Forelimb muscle (tissue), 1 donor: Measurements from ENCODE around the gene ADAM10. TPM values are rescaled to one million over a fixed set of nuclear protein-coding genes. Genes with fewer than 3 reads are reported as not detected.

Experiments
- DNase-seq: peaks from one replicate; pipeline ENCODE4 v3.0.0-alpha.2; 2013; ENCODE audit warnings: low read depth
- polyA plus RNA-seq: library from polyadenylated mRNA; unstranded; fragments of 120-200 nt; gene quantifications from one replicate; pipeline ENCODE4 v1.2.1, GENCODE V29; 2013; ENCODE audit not compliant: insufficient read length

Gene ADAM10
- polyA plus RNA-seq, 1 donor = 80.6 TPM

DNA sequence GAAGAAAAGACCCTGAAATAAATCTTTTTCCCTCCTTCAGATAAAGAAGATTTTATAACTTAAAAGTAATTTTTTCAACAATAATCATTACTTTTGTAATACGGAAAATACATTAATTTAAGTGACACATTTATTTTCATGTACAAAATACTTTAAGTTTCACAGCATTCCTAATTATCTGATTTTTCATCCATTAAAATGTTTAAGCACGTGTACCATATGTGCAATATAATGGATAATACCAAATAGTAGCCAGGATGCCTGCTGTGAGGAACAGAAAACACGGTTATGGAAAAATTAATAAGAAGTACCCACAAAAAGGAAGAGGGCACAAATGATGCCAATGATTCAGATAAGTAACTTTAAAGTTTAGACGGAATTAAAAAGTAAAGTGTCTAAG, 33.5 kb downstream of the ADAM10 start:
- no peak for DNase-seq

DNA sequence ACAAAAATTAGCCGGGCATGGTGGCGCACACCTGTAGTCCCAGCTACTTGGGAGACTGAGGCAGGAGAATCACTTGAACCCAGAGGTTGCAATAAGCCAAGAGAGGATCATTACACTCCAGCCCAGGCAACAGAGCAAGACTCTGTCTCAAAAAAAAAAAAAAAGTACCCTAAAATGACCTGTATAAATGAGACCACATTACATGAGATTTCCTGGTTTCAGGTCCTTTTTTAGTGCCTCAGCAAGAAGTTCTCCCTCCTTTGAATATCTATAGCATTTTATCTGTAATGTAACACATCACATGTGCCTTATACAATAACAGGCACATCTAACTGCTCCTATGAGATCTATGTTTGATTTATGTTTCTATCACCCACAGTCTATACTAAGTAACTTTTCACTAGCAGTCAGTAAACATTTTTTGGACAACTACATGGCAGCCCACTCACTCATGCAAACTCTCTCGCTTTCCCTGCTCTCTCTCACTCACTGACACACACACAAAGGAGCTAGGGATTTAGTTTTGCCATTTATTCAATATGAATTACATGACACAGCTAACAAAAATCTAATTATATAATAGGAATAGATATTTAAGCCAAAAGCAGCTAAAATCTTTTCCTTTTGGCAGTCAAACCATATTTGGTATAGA, 34.1 kb downstream of the ADAM10 start:
- DNase-seq = no peak

- DNase-seq = no peak
Observed at GRCh38 chr15:58710701-58711100, 38.8 kb downstream of the ADAM10 start.

- no peak for DNase-seq
Observed at GRCh38 chr15:58707397-58707796, 42.1 kb downstream of the ADAM10 start.

DNA sequence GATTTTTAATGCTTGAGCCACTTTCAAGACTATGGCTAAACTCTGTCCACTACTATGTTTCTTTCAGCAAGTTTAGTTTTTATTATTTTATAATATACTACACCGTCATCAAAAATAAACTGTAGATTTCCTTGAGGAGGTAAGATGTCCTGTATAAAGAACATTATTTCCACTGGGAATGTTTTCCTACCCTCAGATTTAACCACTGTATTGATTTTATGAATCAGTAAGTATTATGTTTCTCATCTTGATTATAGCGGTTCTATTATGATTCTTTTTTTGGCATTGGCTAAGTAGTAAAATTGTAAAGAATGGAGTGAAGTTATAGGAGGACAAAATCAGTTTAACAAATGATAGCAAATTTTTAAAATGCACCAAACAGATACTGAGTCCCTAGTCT, 44.4 kb downstream of the ADAM10 start:
- no peak for DNase-seq

DNA sequence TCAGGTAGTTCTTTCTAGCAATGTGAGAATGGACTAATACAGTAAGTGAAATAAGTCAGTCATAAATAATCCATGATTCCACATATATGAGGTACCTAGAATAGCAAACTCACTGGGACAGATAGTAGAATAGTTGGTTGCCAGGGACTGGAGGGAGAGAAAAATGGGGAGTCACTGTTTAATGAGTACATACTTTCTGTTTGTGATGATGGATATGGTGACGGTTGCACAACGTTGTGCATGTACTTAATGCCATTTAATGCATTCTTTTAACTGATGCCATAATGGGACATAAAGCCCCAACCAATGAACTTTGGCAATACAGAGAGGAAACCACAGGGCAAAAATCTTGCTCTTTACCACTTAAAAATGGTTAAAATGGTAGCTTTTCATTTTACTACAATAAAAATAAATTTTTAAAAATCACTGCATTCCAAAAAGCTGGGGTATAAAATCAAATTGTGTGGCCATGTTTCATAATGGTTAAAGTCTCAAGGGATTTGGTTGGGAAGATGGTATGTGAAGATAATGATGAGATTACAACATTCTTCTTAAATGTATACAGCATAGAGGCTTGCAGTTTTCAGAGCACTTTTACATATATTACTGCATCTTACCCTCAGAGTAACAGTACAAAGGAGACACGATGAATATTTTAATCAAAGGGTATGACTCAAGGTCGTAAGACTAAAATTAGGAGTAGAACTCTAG, 45.2 kb downstream of the ADAM10 start:
- no peak for DNase-seq

DNA sequence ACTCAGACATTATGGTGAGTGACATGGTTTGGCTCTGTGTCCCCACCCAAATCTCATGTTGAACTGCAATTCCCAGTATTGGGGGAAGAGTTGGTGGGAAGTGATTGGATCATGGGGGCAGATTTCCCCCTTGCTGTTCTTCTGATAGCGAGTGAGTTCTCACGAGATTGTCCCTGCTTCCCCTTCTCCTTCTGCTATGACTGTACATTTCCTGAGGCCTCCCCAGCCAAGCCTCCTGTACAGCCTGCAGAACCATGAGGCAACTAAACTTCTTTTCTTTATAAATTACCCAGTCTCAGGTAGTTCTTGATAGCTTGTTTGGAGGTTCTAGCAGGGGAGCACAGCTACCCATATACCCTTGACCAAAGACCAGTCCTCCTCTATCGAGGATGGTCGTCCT, 45.9 kb downstream of the ADAM10 start:
- no peak for DNase-seq

DNA sequence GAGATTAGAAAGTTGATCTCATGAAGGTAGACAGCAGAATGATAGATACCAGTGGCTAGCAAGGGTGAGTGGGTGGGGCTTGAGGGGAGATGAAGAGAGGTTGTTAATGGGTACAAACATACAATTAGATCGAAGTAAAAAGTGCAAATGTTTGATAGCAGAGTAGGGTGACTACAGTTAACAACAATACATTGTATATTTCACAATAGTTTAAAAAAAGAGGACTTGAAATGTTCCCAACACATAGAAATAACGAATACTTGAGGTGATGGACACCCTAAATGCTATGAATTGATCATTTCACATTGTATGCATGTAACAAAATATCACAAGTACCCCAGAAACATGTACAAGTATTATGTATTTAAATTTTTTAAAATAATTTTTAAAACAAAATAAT, 47.3 kb downstream of the ADAM10 start:
- DNase-seq = no peak

- no peak for DNase-seq
Observed at GRCh38 chr15:58701376-58701775, 48.1 kb downstream of the ADAM10 start.

DNA sequence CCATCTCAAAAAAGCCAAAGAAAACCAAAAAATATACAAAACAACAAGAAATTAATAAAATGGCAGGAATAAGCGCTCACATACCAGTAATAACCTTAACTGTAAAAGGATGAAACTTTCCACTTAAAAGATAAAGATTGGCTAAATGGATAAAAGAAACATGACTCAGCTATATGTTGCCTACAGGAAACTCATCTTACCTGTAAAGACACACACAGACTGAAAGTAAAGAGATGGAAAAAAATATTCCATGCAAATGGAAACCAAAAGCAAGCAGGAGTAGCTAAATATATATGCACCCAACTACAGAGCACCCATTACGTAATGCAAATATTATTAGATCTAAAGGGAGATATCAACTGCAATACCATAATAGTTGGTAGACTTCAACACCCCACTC, 49.7 kb downstream of the ADAM10 start:
- no peak for DNase-seq

DNA sequence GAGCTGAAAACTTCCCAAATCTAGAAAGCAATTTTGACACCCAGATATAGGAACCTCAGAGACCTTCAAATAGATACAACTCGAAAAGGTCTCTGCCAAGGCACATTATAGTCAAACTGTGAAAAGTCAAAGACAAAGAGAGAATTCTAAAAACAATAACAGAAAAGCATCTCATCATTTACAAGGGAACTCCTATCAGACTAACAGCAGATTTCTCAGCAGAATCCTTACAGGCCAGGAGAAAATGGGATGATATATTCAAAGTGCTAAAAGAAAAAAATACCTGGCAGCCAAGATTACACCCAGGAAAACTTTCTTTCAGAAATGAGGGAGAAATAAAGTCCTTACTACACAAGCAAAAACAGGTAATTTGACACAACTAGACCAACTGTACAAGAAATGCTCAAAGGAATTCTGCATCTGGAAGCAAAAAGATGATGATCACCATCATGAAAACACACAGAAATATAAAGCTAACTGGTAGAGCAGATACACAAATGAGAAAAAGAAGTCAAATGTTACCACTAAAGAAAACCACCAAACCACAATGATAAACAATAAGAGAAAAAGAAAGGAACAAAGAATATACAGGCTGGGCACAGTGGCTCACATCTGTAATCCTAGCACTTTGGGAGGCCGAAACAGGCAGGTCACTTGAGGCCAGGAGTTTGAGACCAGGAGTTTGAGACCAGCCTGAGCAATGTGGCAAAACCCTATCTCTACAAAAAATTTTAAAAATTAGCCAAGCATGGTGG, 50.4 kb downstream of the ADAM10 start:
- DNase-seq = no peak

- no peak for DNase-seq
Observed at GRCh38 chr15:58697220-58697619, 52.3 kb downstream of the ADAM10 start.

GRCh38 chr15:58696738-58697137, 52.8 kb downstream of the ADAM10 start:
- DNase-seq = no peak

- DNase-seq = no peak
Observed at GRCh38 chr15:58694641-58695398, 54.7 kb downstream of the ADAM10 start.

DNA sequence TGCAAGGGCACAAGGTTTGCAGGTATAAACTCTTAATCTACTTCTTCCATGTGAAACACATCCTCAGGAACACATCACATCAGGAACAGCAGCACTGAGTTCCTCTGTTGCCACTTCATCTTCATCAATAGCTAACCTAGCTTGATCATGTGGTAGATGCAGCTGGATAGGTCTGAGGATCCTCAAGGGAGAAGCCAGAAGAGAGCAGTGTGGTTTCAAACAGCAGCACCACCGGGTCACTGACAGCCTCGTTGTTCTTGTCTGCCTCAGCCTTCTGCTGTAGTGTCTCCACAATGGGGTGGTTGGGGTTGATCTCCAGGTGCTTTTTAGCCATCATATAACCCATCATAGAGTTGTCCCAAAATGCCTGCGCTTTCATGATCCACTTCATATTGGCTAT, 58.8 kb downstream of the ADAM10 start:
- DNase-seq = no peak

DNA sequence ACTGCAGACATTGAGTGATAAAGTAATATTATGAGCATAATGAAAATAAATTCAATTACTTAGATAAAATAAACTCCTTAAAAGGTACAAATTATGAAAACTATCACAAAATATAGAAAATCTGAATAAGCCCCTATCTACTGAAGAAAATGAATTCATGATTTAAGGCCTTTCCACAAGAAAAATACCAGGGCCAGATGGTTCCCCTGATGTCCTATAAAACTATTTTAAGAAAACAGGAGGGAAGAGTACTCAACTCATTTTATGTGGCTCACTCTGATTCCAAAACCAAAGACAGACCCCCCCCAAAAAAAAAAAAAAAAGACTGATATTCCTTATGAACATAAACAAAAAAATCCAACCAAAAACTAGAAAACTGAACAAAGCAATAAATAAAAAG, 59.9 kb downstream of the ADAM10 start:
- no peak for DNase-seq

DNA sequence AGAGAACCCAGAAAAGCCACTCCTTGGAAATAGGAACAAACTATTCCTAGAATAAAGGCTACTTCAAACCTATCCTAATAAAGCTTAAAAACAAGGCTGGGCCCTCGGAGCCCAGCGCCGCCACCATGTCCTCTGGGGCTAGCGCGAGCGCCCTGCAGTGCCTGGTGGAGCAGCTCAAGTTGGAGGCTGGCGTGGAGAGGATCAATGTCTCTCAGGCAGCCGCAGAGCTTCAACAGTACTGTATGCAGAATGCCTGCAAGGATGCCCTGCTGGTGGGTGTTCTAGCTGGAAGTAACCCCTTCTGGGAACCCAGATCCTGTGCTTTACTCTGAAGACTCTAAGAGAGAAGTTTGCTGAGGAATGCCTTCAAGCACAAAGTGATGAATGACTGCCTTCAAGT, 63.2 kb downstream of the ADAM10 start:
- DNase-seq = no peak

DNA sequence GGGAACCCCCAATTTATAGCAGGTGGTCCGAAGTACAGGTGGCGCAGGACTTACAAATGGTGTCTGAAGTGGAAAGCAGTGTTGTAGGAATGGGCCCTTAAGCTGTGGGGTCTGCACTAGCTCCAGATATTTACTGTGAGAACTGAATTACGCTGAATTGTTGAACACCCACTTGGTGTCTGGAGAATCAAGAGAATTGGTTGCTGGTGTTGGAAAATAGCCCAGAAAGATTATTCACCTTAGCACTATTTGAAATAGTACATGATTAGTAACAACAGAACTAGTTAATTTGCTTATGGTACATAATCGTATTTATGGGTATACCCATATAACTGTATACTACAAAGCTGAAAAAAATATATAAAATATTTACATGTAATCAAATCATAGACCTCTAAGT, 64.8 kb downstream of the ADAM10 start:
- DNase-seq = no peak

- DNase-seq = no peak
Observed at GRCh38 chr15:58684036-58684710, 65.3 kb downstream of the ADAM10 start.

DNA sequence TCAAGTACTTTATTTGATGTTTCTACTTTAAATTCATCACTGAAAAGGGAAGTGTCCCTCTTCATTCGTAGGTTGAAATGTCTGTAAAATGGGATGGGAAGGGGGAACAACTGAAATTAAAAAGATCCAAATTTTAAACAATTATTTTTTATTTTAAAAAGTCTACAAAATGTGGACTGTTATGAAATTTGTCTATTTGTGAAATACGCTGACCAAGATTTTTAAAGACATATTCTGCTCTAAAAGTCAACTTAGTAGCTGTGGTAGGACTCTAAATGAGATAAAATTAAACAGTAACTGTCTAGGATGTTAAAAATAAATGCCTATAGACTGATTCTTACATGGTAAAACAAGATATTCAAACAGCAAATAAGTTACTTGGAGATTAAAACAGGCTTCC, 67.3 kb downstream of the ADAM10 start:
- no peak for DNase-seq

DNA sequence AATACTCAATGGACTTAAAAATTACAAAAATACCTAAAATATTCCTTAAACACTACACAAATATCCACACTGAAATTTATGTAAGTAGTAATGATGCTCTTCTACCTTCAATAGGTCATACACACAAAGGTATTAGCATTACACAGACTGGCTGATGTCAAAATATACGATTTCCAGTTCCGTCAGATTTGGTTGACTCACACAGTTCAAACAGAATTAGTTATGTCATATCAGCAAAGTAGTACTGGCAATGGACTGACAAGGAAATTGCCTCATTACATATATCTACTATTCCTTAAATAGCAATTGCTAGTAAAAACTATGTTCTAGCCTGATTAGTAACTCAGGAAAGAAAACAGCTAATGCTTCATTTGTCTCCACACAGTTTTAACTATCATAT, 70.8 kb downstream of the ADAM10 start:
- no peak for DNase-seq

DNA sequence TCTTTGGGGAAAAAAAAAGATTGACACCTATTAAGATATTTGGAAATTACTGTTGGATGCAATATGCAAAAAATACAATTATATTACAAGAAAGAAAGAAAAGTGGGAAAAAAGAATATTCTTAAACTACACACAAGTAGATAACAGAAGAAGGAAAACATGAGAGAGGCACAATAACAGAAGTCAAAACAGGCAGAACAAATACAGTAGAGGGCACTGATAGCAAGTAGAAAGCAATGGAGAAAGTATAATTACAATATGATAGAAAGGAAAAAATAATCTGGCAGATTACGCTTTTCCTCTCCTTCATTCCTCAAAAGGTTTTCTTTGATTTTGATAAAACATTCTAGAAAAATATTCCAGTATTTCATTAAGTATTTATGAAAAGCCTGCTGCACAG, 72.1 kb downstream of the ADAM10 start:
- no peak for DNase-seq
